HG03575 (cell line): ENCODE data around the gene NPEPL1.
"Not testable (repeated sequence)": the region's sequence is repeated elsewhere in the genome, so short reads cannot be mapped to it uniquely, and the experiment has no call there.

Experiments used
- ATAC-seq: cut with Tn5 transposase; IDR thresholded peaks from one replicate; pipeline ENCODE4 v1.9.1; 2021; ENCODE audit not compliant: unreplicated experiment, insufficient number of reproducible peaks, low FRiP score; ENCODE audit errors: extremely low read depth

Gene NPEPL1

DNA sequence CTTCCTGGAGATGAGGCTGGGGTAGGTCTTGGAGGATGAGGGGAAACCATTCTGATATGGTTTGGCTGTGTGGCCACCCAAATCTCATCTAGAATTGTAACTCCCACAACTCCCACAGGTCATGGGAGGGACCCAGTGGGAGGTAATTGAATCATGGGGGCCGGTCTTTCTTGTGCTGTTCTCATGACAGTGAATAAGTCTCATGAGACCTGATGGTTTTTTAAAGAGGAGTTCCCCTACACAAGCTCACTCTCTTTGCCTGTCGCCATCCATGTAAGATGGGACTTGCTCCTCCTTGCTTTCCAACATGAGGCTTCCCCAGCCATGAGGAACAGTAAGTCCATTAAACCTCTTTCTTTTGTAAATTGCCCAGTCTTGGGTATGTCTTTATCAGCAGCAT lies 58.1 kb downstream of the NPEPL1 start:
- not testable (repeated sequence) for ATAC-seq

GRCh38 chr20:58751979-58752378 lies 59.4 kb downstream of the NPEPL1 start:
- ATAC-seq: no peak

DNA sequence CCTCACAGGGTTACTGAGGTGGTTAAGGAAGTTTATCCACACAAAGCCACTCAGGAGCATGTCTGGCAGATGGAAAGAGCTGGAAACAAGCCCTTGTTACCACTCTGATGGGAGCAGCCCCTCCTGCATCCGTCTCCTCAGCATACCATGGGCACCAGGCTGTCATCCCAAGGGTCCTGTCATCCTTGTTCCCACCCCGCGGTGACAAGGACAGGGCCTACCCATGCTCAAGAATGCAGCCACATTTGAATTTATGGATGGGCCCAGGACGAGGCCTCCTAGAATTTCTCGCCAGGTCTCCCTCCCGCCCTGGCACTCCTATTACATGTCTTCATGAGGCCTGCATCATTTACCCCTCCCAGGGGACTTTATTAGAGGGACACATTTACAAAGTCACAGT lies 60.0 kb downstream of the NPEPL1 start:
- no peak for ATAC-seq

DNA sequence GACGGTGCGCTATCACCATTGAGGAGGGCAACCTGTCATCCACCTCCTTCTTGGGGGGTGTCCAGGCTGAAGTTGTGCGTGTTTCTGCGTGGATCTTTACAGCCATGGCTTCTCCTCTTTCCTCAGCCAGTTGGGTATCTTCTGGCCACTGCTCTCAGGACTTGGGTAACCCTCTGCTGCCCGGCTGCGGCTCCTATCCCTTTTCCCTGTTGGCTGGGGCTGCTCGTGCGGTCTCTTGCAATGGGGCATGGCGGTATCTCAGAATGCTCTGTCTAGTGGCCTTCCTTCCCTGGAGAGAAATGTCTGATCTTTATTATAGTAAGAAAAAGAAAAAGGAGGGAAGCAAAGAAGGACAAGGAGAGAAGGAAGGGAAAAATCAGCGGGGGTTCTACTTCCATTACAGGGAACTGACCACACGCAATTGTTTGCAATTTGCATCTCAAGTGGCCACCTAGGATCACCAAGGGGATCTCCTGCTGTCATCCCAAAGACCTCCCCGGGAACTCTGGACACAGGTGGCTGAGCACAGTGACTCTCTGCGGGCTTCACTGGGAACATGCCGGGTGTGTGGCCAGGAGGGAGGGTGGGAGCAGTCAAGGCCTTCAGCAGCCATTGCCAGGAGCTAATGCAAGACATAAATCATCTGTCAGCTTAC lies 60.8 kb downstream of the NPEPL1 start:
- ATAC-seq: no peak

GRCh38 chr20:58753922-58754551 lies 61.4 kb downstream of the NPEPL1 start:
- no peak for ATAC-seq

GRCh38 chr20:58754584-58754983 lies 62.0 kb downstream of the NPEPL1 start:
- ATAC-seq: no peak

GRCh38 chr20:58755062-58755697 lies 62.6 kb downstream of the NPEPL1 start:
- no peak for ATAC-seq

DNA sequence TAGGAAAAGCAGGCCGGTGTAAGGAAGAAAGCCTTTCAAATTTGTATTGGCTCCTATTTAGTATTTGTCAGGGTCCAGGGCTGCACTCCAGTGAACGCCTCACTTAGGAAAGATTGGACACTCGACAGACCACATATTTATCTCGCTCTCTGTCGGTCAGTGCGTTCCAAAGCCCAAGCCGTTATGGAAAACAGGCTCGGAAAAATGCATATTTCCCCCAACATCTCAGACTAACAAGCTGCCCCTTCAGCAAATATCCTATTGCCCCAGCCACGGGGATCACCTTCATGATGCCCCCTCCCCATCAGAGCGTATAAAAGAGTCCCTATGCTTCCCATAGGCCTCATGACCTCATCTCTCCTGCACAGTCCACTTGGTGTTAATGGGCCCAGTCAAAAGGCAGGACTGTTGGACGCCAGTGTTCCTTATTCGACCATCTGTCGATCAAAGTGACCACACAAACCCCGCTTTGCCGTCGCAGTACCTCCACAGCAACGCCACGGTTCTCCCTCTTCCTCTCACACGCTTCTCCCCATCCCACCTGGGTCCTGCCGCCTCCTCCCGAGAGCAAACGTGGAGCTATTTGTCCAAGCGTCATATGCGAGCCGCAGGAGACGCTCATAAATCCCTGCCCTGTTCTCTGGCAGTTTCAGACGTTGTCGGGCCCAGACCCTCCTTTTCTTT lies 63.3 kb downstream of the NPEPL1 start:
- no peak for ATAC-seq

DNA sequence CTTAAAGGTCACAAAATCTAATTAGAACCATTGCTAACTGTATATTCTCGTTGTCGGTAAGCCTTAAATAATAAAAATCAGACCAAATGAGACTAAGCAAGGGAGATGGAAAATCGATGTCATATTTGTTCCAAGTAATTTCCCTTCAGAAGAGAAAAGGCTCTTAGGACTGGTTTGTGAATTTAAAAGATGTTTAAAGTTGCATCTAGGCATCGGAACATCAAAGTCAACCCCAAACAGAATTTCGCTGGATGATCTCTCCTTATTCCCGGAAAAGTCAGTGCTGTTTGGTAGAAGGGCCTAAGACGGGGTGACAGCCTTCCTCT lies 63.8 kb downstream of the NPEPL1 start:
- ATAC-seq: no peak

- ATAC-seq: not testable (repeated sequence)
Observed at GRCh38 chr20:58757647-58758046, 65.0 kb downstream of the NPEPL1 start.

GRCh38 chr20:58759947-58760346 lies 67.3 kb downstream of the NPEPL1 start:
- no peak for ATAC-seq

DNA sequence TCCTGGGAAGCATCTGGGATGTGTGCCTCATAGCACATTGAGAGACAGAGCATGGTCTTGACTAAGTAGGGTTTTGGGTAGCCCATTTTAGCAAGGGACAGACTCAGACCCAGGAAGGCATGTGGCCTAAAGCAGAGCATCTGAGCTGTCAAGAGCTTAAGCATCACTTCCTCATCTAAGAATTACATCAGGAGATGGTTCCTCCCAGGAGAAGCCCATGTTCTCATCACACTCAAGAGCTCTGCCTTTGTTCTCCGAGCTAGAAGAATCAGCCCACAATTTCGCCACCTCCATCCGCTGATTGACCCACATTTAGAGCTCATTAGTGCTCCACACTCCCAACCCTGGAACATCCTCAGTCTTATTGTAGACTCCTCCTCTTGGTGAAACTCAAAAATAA lies 68.3 kb downstream of the NPEPL1 start:
- ATAC-seq: no peak

GRCh38 chr20:58762120-58762519 lies 69.5 kb downstream of the NPEPL1 start:
- ATAC-seq: no peak

- no peak for ATAC-seq
Observed at GRCh38 chr20:58763076-58763475, 70.5 kb downstream of the NPEPL1 start.
